Stimulated activated CD8-positive, alpha-beta memory T cell treated with anti-CD3 and anti-CD28 coated beads, Interleukin-15, amount 100 ng/mL, for 1 hour (primary cell): ENCODE measurements around the gene BABAM2.

Experiments
- DNase-seq: peaks from one replicate; pipeline ENCODE4 v3.0.0-alpha.2; 2020; ENCODE audit warnings: low read depth

Gene BABAM2

DNA sequence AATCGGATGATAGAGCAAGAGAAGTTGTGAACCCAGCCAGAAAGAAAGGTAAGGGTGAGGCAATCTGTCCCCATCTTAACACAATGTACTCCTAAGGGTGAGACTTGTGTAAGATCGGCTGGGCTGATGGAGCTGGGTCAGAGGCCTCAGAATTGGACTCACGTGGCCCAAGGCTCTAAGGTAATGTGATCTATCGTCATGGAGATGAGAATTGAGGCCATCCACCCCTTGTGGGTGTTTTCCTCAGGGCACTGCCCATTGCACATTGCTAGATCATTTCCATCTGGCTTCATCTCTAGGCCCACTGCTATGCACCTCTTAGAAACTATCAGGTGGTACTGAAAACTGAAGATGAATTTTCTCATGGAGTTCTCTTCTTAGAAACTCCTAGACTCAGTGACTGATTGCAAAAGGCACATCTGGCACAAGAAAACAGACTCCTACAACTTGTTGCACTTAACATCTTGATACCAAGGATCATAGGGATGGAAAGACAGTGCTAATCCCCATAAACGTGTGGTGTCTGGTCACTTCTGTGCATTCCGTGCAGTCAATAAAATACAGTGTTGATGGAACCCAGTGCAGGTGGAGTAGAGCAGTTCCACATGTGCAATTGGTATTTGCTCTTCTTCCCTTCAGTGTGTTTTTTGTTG is 273.2 kb downstream of the BABAM2 start:
- no peak for DNase-seq

- DNase-seq: no peak
Measured at GRCh38 chr2:28164280-28164801, 273.8 kb downstream of the BABAM2 start.

DNA sequence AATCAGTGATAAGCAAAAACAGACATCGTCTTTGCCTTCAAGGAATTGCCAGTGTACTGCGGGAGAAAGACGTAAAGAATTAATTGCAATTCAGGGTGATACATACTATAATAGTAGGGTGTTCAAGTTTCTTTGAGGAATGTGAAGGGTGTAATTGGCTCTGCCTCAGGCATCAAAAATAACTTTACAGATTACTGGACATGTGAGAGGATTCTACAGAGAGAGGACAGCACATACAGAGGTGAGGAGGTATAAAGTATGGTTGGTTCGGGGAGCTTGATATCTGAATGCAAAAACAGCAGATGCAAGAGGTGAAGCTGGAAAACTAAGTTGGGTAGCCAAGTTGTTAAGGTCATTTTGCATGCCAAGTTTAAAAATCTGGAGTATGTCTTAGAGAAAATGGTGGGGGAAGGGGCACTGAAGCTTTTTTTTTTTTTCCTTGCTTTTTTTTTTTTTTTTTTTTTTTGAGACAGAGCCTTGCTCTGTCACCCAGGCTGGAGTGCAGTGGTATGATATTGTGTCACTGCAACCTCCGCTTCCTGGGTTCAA is 274.6 kb downstream of the BABAM2 start:
- no peak for DNase-seq

GRCh38 chr2:28166956-28167355 is 276.4 kb downstream of the BABAM2 start:
- no peak for DNase-seq

DNA sequence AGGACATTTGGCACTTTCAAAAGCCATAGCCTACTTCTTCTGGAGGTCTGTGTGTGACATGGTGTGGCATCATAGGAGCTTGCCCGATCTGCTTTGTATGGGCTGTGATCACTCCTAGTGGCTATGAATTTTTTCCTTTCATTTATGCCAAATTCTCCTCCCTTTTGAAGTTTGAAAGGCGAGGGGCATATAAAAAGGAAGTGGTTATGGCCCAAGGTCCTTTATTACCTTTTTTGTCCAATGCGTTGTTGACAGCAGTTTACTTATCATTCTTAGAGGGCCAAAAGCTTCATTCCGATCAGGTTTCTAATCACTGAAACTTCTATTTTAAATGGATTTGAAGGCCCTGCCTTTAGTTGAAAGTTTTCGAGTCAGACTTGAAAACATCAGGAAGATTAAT is 277.8 kb downstream of the BABAM2 start:
- DNase-seq: no peak

GRCh38 chr2:28169492-28169891 is 279.0 kb downstream of the BABAM2 start:
- DNase-seq: no peak

GRCh38 chr2:28172114-28172898 is 281.8 kb downstream of the BABAM2 start:
- DNase-seq: no peak

GRCh38 chr2:28173377-28173776 is 282.8 kb downstream of the BABAM2 start:
- DNase-seq: no peak

DNA sequence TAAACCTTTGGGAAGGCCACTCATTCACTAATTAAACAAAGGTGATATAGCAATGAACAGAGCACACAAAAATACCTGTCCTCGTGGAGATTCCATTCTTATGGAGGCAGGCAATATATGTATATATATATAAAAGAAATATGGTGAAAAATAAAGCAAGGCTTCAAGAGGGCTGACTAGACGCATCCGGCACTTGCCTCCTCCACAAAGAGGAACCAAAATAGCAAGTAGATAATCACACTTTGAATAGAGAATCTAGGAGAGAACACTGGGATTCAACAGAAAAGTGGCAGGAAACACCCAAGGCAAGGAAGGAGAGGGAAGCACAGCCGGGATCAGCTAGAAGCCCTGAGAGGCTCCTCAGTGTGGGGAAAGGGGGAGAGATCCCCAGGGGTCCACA is 283.7 kb downstream of the BABAM2 start:
- DNase-seq: no peak

DNA sequence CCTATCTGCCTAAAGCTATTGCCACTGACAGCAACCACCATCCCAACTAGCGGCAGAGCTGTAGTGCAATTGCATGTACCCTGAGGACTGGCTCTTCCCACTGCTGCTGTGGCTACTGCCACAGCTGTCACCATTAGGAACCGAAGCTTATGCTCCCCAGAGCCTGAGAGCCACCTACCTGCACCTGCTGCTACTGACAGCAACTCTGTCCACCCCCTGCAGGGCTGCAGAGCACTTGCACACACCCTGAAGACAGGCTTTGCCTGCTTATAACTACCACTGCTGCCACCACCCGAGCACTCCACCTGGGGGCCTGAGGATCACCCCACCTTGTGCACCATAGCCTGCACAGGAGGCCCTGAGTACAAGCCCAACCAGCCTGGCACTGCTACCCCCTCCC is 284.5 kb downstream of the BABAM2 start:
- no peak for DNase-seq

GRCh38 chr2:28178946-28179345 is 288.4 kb downstream of the BABAM2 start:
- no peak for DNase-seq

DNA sequence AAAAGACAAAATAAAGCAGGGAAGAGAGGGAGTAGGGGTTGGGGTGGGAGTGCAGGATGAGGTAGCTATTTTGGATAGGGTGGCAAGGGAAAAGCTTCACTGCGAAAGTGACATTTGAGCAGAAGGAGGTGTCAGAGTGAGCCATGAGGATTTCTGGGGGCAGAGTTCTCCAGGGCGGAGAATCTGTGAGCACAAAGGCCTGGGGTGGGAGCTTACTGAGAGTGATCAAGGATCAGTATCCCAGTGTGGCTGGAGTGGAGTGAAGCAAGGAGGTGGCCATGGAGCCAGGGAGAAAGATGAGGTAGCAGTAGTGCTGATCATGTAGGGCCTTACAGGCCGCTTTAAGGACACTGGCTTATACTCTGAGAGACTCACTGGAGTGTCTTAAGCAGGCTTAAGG is 291.3 kb downstream of the BABAM2 start:
- no peak for DNase-seq

DNA sequence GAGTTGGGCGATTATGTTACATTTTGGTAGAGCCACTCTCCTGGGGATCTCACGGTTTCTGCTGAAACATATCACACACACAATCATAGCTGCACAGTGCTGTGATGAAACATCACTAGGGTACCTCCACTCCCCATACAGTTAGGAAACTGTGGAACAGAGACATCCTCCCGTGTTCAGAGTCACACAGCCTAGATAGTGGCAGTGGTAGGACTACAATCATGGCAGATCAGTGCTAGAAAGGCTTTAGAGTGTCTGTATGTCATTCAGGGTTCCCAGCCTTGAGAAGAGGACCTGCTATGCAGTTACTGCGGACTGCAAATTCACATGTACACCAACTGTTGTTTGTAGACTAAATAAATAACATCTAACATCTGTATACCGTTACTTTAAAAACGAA is 291.8 kb downstream of the BABAM2 start:
- no peak for DNase-seq

DNA sequence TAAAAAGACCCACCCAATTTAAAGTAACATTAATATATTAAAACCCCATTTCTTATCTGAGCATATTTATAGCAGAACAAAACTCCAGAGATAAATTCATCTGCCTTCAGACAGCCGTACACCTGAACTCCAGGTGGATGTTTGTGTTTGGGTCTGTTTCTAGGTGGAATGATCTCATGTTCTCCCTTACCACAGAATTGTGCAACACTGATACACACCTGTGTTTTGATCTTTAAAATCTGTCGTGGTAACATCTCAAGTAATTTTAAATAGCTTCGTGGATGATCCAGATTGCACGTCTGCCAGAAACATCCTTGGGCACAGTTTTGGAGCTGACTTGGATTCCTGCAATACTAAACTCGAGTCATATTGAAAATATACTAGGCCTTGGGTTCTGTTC is 294.6 kb downstream of the BABAM2 start:
- DNase-seq: no peak

- no peak for DNase-seq
Measured at GRCh38 chr2:28185891-28186290, 295.4 kb downstream of the BABAM2 start.

GRCh38 chr2:28187186-28187585 is 296.7 kb downstream of the BABAM2 start:
- DNase-seq: no peak

- DNase-seq: no peak
Measured at GRCh38 chr2:28188436-28188835, 297.9 kb downstream of the BABAM2 start.

DNA sequence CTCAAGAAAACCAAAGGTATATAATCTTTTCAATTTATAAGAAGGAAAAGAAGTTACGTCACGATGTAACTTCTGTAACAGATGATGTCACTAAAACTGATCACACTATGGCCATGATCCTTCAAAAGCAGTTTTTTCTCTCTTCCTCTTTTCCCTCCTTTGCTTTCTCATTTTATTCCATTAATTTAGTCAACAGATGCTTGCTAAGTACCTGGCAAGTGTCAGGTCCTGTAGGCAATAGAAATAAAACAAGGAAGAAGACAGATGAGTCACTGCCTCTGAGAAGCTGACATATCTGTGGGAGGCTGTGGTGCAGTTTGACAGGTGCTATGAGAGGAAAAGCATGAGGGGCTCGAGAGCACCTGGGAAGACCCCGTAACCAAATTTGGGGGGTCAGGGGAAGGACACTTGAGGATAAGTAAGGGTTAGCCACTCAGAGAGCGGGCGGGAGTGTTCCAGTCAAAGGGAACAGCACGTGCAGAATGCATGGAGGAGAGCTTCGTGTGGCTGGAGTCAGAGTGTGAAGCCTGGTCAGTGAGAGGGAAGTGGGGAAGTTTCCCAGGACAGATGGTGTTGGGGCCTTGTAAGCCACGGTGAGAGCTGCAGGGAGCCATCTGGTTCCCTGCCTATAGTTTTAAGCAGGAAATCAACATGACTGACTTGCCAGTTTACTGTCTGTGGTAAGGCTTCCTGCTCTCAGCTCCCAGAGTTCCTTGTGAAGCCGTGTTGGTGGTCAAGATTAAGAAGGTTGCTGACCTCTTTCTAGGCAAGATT is 303.3 kb downstream of the BABAM2 start:
- no peak for DNase-seq

- no peak for DNase-seq
Measured at GRCh38 chr2:28199995-28200679, 309.6 kb downstream of the BABAM2 start.

DNA sequence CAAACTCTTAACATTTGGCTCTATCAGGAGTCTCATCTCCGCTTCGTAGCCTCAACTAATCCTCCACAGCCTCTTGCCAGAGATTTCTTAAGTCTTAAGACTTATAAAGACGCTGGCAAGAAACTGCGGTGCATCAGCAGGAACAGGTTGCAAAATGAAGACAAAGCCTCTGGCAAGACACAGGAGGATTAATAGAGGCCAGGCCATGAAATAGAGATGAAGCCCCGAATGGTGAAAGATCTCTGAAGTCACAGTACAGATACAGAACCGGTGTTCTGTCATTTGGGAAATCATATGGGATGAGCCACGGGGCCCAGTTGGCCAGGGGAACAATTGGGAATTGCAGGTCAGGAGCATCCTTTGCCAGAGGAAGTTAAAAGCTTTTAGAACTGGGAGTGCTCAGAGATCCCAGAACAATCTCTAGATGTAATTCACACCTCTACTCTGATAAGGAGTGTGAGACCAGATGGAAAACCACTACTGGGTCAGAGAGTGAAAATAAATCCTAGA is 311.2 kb downstream of the BABAM2 start:
- DNase-seq: no peak

- no peak for DNase-seq
Measured at GRCh38 chr2:28202719-28203118, 312.2 kb downstream of the BABAM2 start.

GRCh38 chr2:28206762-28207161 is 316.2 kb downstream of the BABAM2 start:
- no peak for DNase-seq
